B cell (primary cell): ENCODE results near the gene UCN3. TPM values are rescaled to one million over a fixed set of nuclear protein-coding genes. Genes with fewer than 3 reads are reported as not detected.

Experiments
- ATAC-seq: fragments of 200-7000 bp; cut with Tn5 transposase; one replicate; pipeline ENCODE4 v1.10.0; 2021; ENCODE audit warnings: low read depth, mild to moderate bottlenecking, moderate number of reproducible peaks, moderate library complexity
- CTCF ChIA-PET: fragments of 350-600 bp; sonication (Branson Sonifier 250); formaldehyde crosslinking; loops from one replicate; lab custom pipeline; 2021; ENCODE audit warnings: antibody characterized with exemption, inconsistent platforms; lab: Charles Lee
- POLR2A ChIA-PET: fragments of 350-600 bp; sonication (Branson Sonifier 250); formaldehyde crosslinking; loops from one replicate; lab custom pipeline; 2021; ENCODE audit warnings: antibody characterized with exemption; lab: Charles Lee
- DNase-seq: peaks from one replicate; pipeline ENCODE4 v3.0.0; 2013
- H2AFZ ChIP-seq: 2 replicates; pipeline ENCODE4 v1.6.1; 2012; ENCODE audit warnings: mild to moderate bottlenecking, low read depth, low read length; ENCODE audit not compliant: insufficient read depth, poor library complexity, severe bottlenecking
- H3K27ac ChIP-seq, 2 donors: 1 replicate in 1 of 2; 2 replicates in 1 of 2; pipeline ENCODE4 v1.5.1; 2012 to 2013; ENCODE audit warnings: low read length in 2 of 2, mild to moderate bottlenecking in 2 of 2, moderate library complexity in 1 of 2
- H3K27me3 ChIP-seq, 4 experiments: fragments of 200-600 bp in 1 of 4; sonication (generic) in 1 of 4; replicated peaks in 1 of 4; 1 replicate in 2 of 4; 2 replicates in 2 of 4; pipeline versions ENCODE4 v1.6.1 to v1.7.0; 2013 to 2016; ENCODE audit warnings: low read length in 3 of 4, mild to moderate bottlenecking in 2 of 4, mixed read lengths in 1 of 4, moderate library complexity in 1 of 4; ENCODE audit not compliant: insufficient read depth in 4 of 4, control insufficient read depth in 3 of 4; ENCODE audit errors: control extremely low read depth in 1 of 4
- H3K36me3 ChIP-seq, 2 experiments: replicated peaks in 1 of 2; 1 replicate in 1 of 2; 2 replicates in 1 of 2; pipeline versions ENCODE4 v1.6.1 to v1.7.1; 2013; ENCODE audit warnings: low read length in 1 of 2; ENCODE audit not compliant: insufficient read depth in 2 of 2, control insufficient read depth in 1 of 2; ENCODE audit errors: control extremely low read depth in 1 of 2, extremely low read depth in 1 of 2
- H3K4me1 ChIP-seq, 2 donors: fragments of 200-600 bp in 1 of 2; sonication (generic) in 1 of 2; 1 replicate in 1 of 2; 2 replicates in 1 of 2; pipeline versions ENCODE4 v1.5.1 to v1.6.1; 2013 to 2017; ENCODE audit warnings: low read length in 2 of 2; ENCODE audit not compliant: control insufficient read depth in 2 of 2, insufficient read depth in 2 of 2
- H3K4me2 ChIP-seq: replicated peaks from 2 replicates; pipeline ENCODE3; 2012; ENCODE audit warnings: mild to moderate bottlenecking, low read depth, low read length; ENCODE audit not compliant: poor library complexity, severe bottlenecking
- H3K4me3 ChIP-seq, 5 experiments: fragments of 200-600 bp in 1 of 5; sonication (generic) in 1 of 5; 1 replicate in 3 of 5; 2 replicates in 2 of 5; pipeline versions ENCODE4 v1.5.1 to v1.7.0; 2011 to 2016; ENCODE audit warnings: low read length in 4 of 5, mild to moderate bottlenecking in 4 of 5, low read depth in 2 of 5, control low read depth in 1 of 5, moderate library complexity in 1 of 5; ENCODE audit not compliant: insufficient read depth in 1 of 5; ENCODE audit errors: control extremely low read depth in 1 of 5, extremely low read depth in 1 of 5
- H3K79me2 ChIP-seq: fragments of 200-600 bp; sonication (generic); one replicate; pipeline ENCODE4 v1.6.0; 2016; ENCODE audit warnings: low read length; ENCODE audit not compliant: control insufficient read depth, insufficient read depth
- H3K9ac ChIP-seq: fragments of 200-600 bp; sonication (generic); 2 replicates; pipeline ENCODE4 v1.6.1; 2017; ENCODE audit warnings: mild to moderate bottlenecking, low read length, moderate library complexity
- H3K9me3 ChIP-seq, 3 donors: one replicate each; pipeline versions ENCODE4 v1.6.1 to v1.7.1; 2013; ENCODE audit warnings: low read length in 2 of 3; ENCODE audit not compliant: control insufficient read depth in 2 of 3, insufficient read depth in 1 of 3; ENCODE audit errors: control extremely low read depth in 1 of 3
- H4K20me1 ChIP-seq: 2 replicates; pipeline ENCODE4 v1.6.0; 2012; ENCODE audit warnings: mild to moderate bottlenecking, low read length; ENCODE audit not compliant: insufficient read depth, control insufficient read depth, poor library complexity, severe bottlenecking
- H3K27ac Mint-ChIP-seq: one replicate; pipeline ENCODE4 v1.8.0; 2021; ENCODE audit warnings: mixed read lengths
- H3K27me3 Mint-ChIP-seq: one replicate; pipeline ENCODE4 v1.8.0; 2021; ENCODE audit warnings: mixed read lengths
- H3K4me1 Mint-ChIP-seq: one replicate; pipeline ENCODE4 v1.8.0; 2021; ENCODE audit warnings: mixed read lengths
- H3K4me3 Mint-ChIP-seq: one replicate; pipeline ENCODE4 v1.8.0; 2021; ENCODE audit warnings: mixed read lengths
- H3K9me3 Mint-ChIP-seq: one replicate; pipeline ENCODE4 v1.8.0; 2022; ENCODE audit warnings: mixed read lengths; ENCODE audit not compliant: insufficient read depth
- EZH2 ChIP-seq: IDR thresholded peaks from 2 replicates; pipeline ENCODE4 v1.6.1; 2012; ENCODE audit warnings: borderline replicate concordance, low read depth, mild to moderate bottlenecking, moderate library complexity, low read length; ENCODE audit not compliant: insufficient read depth, poor library complexity, severe bottlenecking
- WGBS: methylation state at CpG from one replicate; pipeline ENCODE4 v1.1.5; 2013; ENCODE audit warnings: missing lambda C conversion rate; ENCODE audit not compliant: insufficient coverage; 5-methylcytosine and 5-hydroxymethylcytosine counted together
- intact Hi-C: fragments of 100-400 bp; cut with micrococcal nuclease; formaldehyde crosslinking; loops from one replicate; pipeline ENCODE4 v1.10.0; 2022
- polyA plus RNA-seq: library from polyadenylated mRNA; depleted of rRNA; stranded (reverse); fragments of >200 nt; gene quantifications from 2 replicates; pipeline ENCODE4 v1.2.3, GENCODE V29; 2012
- total RNA-seq, 2 donors: library from RNA; stranded (reverse); fragments of 120-200 nt in 1 of 2; gene quantifications; 1 replicate in 1 of 2; 2 replicates in 1 of 2; pipeline versions ENCODE4 v1.2.3 to v1.2.4, GENCODE V29; 2013 to 2022
- TF ChIP-seq, protein P1 (sequence below): fragments of 200-600 bp; IDR thresholded peaks from one replicate; pipeline ENCODE4 v1.8.0; 2022; ENCODE audit warnings: antibody characterized with exemption, mild to moderate bottlenecking

UCN3 gene
- total and polyA plus RNA-seq, 2 donors (not counting 1 experiment from before 2014, with no cell fraction given), result not detected

DNA sequence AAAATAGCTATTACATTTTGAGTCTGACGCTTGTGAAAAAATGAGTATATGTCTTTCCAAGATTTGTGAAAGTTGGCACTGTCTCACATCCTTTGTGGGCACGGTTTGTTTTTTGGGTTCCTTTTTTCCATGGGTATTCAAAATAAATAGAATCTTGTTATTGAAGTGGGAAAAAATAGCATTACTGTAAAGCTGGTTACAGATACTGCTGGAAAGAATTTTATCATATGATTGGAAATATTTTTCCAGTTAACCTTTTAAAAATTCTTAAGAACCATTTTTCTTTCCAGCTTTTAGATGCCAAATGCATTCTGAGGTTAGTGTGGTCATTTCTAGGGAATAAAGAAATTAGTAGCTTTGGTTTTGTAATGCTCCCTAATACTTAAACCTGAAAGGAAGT lies 59.0 kb downstream of the UCN3 start:
- Histone ChIP-seq H3K4me1 (no peaks in the 10 kb centered on the region), H3K27me3 (no peaks in the 10 kb centered on the region), H3K4me2 (no peak overlapping the region), H3K9ac (no peak overlapping the region), H3K79me2 (peaks cover 3% of the 10 kb centered on the region), H3K9me3 (peaks cover 0 to 4% (median 0%) of the 10 kb centered on the region in 3 donors), H4K20me1 (no peaks in the 10 kb centered on the region), H3K4me3 (no peak overlapping the region), H3K27ac (no peak overlapping the region), H2AFZ (no peak overlapping the region), H3K36me3 (no peaks in the 10 kb centered on the region)
- no peak for DNase-seq
- intact Hi-C loops, result no loop called here
- no peaks in the 10 kb centered on the region for H3K27me3 Mint-ChIP-seq
- no peak for TF ChIP-seq EZH2
- TF ChIP-seq, protein P1, sequence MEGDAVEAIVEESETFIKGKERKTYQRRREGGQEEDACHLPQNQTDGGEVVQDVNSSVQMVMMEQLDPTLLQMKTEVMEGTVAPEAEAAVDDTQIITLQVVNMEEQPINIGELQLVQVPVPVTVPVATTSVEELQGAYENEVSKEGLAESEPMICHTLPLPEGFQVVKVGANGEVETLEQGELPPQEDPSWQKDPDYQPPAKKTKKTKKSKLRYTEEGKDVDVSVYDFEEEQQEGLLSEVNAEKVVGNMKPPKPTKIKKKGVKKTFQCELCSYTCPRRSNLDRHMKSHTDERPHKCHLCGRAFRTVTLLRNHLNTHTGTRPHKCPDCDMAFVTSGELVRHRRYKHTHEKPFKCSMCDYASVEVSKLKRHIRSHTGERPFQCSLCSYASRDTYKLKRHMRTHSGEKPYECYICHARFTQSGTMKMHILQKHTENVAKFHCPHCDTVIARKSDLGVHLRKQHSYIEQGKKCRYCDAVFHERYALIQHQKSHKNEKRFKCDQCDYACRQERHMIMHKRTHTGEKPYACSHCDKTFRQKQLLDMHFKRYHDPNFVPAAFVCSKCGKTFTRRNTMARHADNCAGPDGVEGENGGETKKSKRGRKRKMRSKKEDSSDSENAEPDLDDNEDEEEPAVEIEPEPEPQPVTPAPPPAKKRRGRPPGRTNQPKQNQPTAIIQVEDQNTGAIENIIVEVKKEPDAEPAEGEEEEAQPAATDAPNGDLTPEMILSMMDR, result no peak
- no peaks in the 10 kb centered on the region for H3K4me1 Mint-ChIP-seq
- no peak for ATAC-seq
- WGBS, result no CpG with 5 or more reads among the region's 2 CpGs
- ChIA-PET CTCF (interaction anchor here (1.0 to 1.8 kb wide), 3 partner anchors 10 to 23 kb away, joined by 3 to 6 read pairs (median 4); no protein-coding TSS in a partner anchor), POLR2A (no interaction called here)
- no peak overlapping the region for H3K27ac Mint-ChIP-seq
- H3K9me3 Mint-ChIP-seq, result no peaks in the 10 kb centered on the region
- H3K4me3 Mint-ChIP-seq, result no peak overlapping the region

Other genes with a start within 250 kb of the UCN3 start
- not detected in 2 replicates for gene AKR1C8, start 179.8 kb upstream of the UCN3 start, total RNA-seq
- not detected in 2 replicates for gene AKR1C8, start 179.8 kb upstream of the UCN3 start, polyA plus RNA-seq
- gene AKR1C4, start 168.1 kb upstream of the UCN3 start, total RNA-seq, result not detected in 2 replicates
- gene AKR1C4, start 168.1 kb upstream of the UCN3 start, polyA plus RNA-seq, result not detected in 2 replicates
- not detected in 2 replicates for gene TUBAL3, start 39.9 kb downstream of the UCN3 start, total RNA-seq
- gene TUBAL3, start 39.9 kb downstream of the UCN3 start, polyA plus RNA-seq, result not detected in 2 replicates
- 6.4 and 7.6 TPM in 2 replicates for gene NET1, start 47.6 kb downstream of the UCN3 start, total RNA-seq
- gene NET1, start 47.6 kb downstream of the UCN3 start, polyA plus RNA-seq, result 3.5 and 3.7 TPM in 2 replicates
- gene CALML5, start 134.6 kb downstream of the UCN3 start, total RNA-seq, result not detected in 2 replicates
- not detected in 2 replicates for gene CALML5, start 134.6 kb downstream of the UCN3 start, polyA plus RNA-seq
- gene CALML3, start 160.0 kb downstream of the UCN3 start, total RNA-seq, result not detected in 2 replicates
- not detected in 2 replicates for gene CALML3, start 160.0 kb downstream of the UCN3 start, polyA plus RNA-seq